IMR-90 (cell line): ENCODE results near the gene SPINK5.

Experiments used
- CEBPB ChIP-seq: IDR thresholded peaks from 2 replicates; pipeline ENCODE4 v1.6.1; 2012; ENCODE audit warnings: low read depth, low read length, improper control_type of control experiment
- MXI1 ChIP-seq: IDR thresholded peaks from 2 replicates; pipeline ENCODE4 v1.6.1; 2012; ENCODE audit warnings: low read depth, mild to moderate bottlenecking, low read length, moderate library complexity, borderline replicate concordance
- NFE2L2 ChIP-seq: fragments of 150-350 bp; IDR thresholded peaks from 2 replicates; pipeline ENCODE4 v1.6.1; 2016; ENCODE audit warnings: low read depth, mild to moderate bottlenecking, low read length
- POLR2A ChIP-seq: IDR thresholded peaks from 2 replicates; pipeline ENCODE4 v1.6.1; 2012; ENCODE audit warnings: mild to moderate bottlenecking, low read depth, low read length
- RAD21 ChIP-seq: IDR thresholded peaks from 2 replicates; pipeline ENCODE4 v1.6.1; 2012; ENCODE audit warnings: low read length, improper control_type of control experiment
- RFX5 ChIP-seq: IDR thresholded peaks from 2 replicates; pipeline ENCODE4 v1.8.0; 2012; ENCODE audit warnings: low read depth, mild to moderate bottlenecking, low read length, moderate library complexity
- SMC3 ChIP-seq: fragments of 150-350 bp; IDR thresholded peaks from 2 replicates; pipeline ENCODE4 v1.6.1; 2016; ENCODE audit warnings: low read depth, mild to moderate bottlenecking, antibody characterized with exemption, low read length, moderate library complexity
- TF ChIP-seq, protein P1 (sequence below): conservative IDR thresholded peaks from 2 replicates; pipeline ENCODE4 v1.5.1; 2012; ENCODE audit warnings: mild to moderate bottlenecking, low read depth, low read length, improper control_type of control experiment

DNA sequence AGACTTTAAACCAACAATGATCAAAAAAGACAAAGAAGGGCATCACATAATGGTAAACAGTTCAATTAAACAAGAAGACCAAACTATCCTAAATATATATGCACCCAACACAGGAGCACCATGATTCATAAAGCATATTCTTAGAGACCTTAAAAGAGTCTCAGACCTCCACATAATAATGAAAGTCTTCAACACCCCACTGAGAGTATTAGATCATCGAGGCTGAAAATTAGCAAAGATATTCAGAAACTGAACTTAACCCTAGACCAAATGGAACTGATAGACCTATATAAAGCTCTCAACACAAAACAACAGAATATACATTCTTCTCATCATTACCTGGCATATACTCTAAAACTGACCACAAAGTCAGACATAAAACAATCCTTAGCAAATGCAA, 92.8 kb downstream of the SPINK5 start:
- TF ChIP-seq POLR2A = no peak
- TF ChIP-seq, protein P1, sequence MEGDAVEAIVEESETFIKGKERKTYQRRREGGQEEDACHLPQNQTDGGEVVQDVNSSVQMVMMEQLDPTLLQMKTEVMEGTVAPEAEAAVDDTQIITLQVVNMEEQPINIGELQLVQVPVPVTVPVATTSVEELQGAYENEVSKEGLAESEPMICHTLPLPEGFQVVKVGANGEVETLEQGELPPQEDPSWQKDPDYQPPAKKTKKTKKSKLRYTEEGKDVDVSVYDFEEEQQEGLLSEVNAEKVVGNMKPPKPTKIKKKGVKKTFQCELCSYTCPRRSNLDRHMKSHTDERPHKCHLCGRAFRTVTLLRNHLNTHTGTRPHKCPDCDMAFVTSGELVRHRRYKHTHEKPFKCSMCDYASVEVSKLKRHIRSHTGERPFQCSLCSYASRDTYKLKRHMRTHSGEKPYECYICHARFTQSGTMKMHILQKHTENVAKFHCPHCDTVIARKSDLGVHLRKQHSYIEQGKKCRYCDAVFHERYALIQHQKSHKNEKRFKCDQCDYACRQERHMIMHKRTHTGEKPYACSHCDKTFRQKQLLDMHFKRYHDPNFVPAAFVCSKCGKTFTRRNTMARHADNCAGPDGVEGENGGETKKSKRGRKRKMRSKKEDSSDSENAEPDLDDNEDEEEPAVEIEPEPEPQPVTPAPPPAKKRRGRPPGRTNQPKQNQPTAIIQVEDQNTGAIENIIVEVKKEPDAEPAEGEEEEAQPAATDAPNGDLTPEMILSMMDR = no peak
- no peak for TF ChIP-seq RFX5
- TF ChIP-seq MXI1 = no peak
- no peak for TF ChIP-seq CEBPB
- TF ChIP-seq NFE2L2 = no peak
- no peak for TF ChIP-seq RAD21
- TF ChIP-seq SMC3 = no peak
